H1 (cell line): ENCODE results near the gene PLEKHH3.

Experiments used
- EZH2 ChIP-seq: fragments of 200-600 bp; sonication (generic); IDR thresholded peaks from 2 replicates; pipeline ENCODE4 v1.7.1; 2012; ENCODE audit warnings: low read depth, mild to moderate bottlenecking, moderate library complexity, low read length, inconsistent platforms; ENCODE audit not compliant: severe bottlenecking
- FOSL1 ChIP-seq: IDR thresholded peaks from 2 replicates; pipeline ENCODE4 v1.6.1; 2011; ENCODE audit warnings: mild to moderate bottlenecking, low read depth, low read length, moderate library complexity; ENCODE audit not compliant: insufficient read depth
- TAF7 ChIP-seq: optimal IDR thresholded peaks from 2 replicates; pipeline ENCODE3; 2011; ENCODE audit warnings: low read depth, mild to moderate bottlenecking, inconsistent platforms, low read length, moderate library complexity, borderline replicate concordance
- TF ChIP-seq, protein P1 (sequence below), 3 experiments: IDR thresholded peaks; 1 replicate in 2 of 3; 2 replicates in 1 of 3; pipeline versions ENCODE4 v1.5.1 to v1.6.1; 2011; ENCODE audit warnings: low read length in 3 of 3, mild to moderate bottlenecking in 3 of 3, inconsistent platforms in 2 of 3, low read depth in 1 of 3, moderate library complexity in 1 of 3; ENCODE audit not compliant: insufficient read depth in 1 of 3; ENCODE audit errors: control extremely low read depth in 1 of 3
- TF ChIP-seq, protein P2 (sequence below): IDR thresholded peaks from 2 replicates; pipeline ENCODE4 v1.6.1; 2012; ENCODE audit warnings: low read length, inconsistent platforms

DNA sequence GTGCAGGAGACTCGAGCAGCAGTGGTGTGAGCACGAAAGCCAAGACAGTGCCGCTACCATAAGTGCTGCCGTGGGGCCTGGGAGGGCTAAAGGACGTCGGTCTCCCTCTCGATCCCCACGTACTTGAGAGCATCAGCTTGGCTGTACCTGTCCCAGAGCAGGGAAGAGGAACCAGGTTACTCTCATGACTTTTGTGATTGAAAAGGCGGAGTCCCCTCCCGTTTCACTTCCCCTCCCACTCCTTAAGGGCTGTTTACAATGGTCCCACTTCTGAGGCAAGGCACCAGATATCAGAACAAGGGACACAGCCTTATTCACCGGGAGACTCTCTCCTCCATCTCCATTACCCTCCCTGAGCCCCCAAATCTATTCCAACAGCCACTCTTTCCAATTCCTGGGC is 25.7 kb upstream of the PLEKHH3 start:
- TF ChIP-seq, protein P1, sequence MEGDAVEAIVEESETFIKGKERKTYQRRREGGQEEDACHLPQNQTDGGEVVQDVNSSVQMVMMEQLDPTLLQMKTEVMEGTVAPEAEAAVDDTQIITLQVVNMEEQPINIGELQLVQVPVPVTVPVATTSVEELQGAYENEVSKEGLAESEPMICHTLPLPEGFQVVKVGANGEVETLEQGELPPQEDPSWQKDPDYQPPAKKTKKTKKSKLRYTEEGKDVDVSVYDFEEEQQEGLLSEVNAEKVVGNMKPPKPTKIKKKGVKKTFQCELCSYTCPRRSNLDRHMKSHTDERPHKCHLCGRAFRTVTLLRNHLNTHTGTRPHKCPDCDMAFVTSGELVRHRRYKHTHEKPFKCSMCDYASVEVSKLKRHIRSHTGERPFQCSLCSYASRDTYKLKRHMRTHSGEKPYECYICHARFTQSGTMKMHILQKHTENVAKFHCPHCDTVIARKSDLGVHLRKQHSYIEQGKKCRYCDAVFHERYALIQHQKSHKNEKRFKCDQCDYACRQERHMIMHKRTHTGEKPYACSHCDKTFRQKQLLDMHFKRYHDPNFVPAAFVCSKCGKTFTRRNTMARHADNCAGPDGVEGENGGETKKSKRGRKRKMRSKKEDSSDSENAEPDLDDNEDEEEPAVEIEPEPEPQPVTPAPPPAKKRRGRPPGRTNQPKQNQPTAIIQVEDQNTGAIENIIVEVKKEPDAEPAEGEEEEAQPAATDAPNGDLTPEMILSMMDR (IDR thresholded peaks at IDR 0.05; ENCODE audit: control extremely low read depth in 1 of 3, insufficient read depth in 1 of 3, low read depth in 1 of 3, low read length in 3 of 3): no peak
- TF ChIP-seq FOSL1 (no peak), TAF7 (no peak), EZH2 (no peak)
- TF ChIP-seq, protein P2, sequence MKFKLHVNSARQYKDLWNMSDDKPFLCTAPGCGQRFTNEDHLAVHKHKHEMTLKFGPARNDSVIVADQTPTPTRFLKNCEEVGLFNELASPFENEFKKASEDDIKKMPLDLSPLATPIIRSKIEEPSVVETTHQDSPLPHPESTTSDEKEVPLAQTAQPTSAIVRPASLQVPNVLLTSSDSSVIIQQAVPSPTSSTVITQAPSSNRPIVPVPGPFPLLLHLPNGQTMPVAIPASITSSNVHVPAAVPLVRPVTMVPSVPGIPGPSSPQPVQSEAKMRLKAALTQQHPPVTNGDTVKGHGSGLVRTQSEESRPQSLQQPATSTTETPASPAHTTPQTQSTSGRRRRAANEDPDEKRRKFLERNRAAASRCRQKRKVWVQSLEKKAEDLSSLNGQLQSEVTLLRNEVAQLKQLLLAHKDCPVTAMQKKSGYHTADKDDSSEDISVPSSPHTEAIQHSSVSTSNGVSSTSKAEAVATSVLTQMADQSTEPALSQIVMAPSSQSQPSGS: no peak
